Right ventricle myocardium inferior (tissue), 1 donor: ENCODE measurements around the gene GRK2. TPM values are rescaled to one million over a fixed set of nuclear protein-coding genes. Genes with fewer than 3 reads are reported as not detected.

ENCODE experiments used
- ATAC-seq: fragments of 200-7000 bp; cut with Tn5 transposase; one replicate; pipeline ENCODE4 v1.9.1; 2020; ENCODE audit warnings: mild to moderate bottlenecking, moderate library complexity
- DNase-seq: peaks from one replicate; pipeline ENCODE4 v3.0.0; 2021; ENCODE audit errors: missing footprints
- intact Hi-C: fragments of 100-400 bp; cut with DNase I; formaldehyde crosslinking; loops from one replicate; pipeline ENCODE4 v1.11.0; 2022
- total RNA-seq: library from RNA; stranded (reverse); fragmentation: NEBNext Ultra II Directional; extraction: Animal tissue kit (Norgen Biotek cat#: 25700); gene quantifications from one replicate; pipeline ENCODE4 v1.2.1, GENCODE V29; 2021
- donor health status: DM: no; HTN: yes; CAD: no; lungs with severe emphysema.

The GRK2 gene
- total RNA-seq, 1 donor from 2014 or later = 54.1 TPM

- ATAC-seq (peak; percentile 88), DNase-seq (peak; percentile 96)
- intact Hi-C loops = loop anchor here (2.0 kb wide), 1 partner anchor 22 kb away; the partner anchor contains the start of gene GRK2
Measured at GRCh38 chr11:67288452-67289225, 22.4 kb downstream of the GRK2 start.

GRCh38 chr11:67289226-67289650 is 23.0 kb downstream of the GRK2 start, which contains the start of gene ANKRD13D:
Gene ANKRD13D (plus strand): TSS chr11:67289303. CDS start chr11:67289461, 158 bp downstream.
- ATAC-seq (no peak), DNase-seq (peak; percentile 77)
- intact Hi-C loops = loop anchor here (2.0 kb wide), 1 partner anchor 22 kb away; the partner anchor contains the start of gene GRK2

- peak; percentile 81 for DNase-seq
- intact Hi-C loops = loop anchor here (2.0 kb wide), 1 partner anchor 23 kb away; the partner anchor contains the start of gene GRK2
- peak; percentile 0 for ATAC-seq
Measured at GRCh38 chr11:67289651-67290479, 23.6 kb downstream of the GRK2 start.

- intact Hi-C loops = no loop called here
- DNase-seq = peak; percentile 78
- no peak for ATAC-seq
Measured at GRCh38 chr11:67290801-67291200, 24.5 kb downstream of the GRK2 start.

GRCh38 chr11:67291481-67292381 is 25.5 kb downstream of the GRK2 start:
- DNase-seq (peak; percentile 55), ATAC-seq (no peak)
- intact Hi-C loops = no loop called here

GRCh38 chr11:67292671-67293070 is 26.4 kb downstream of the GRK2 start:
- intact Hi-C loops = no loop called here
- no peak for ATAC-seq
- DNase-seq = no peak

- intact Hi-C loops = no loop called here
- DNase-seq (no peak), ATAC-seq (no peak)
Measured at GRCh38 chr11:67293090-67293489, 26.8 kb downstream of the GRK2 start.

- intact Hi-C loops = no loop called here
- no peak for ATAC-seq
- DNase-seq = no peak
Measured at GRCh38 chr11:67295846-67296245, 29.6 kb downstream of the GRK2 start.

- no peak for ATAC-seq
- intact Hi-C loops = no loop called here
- peak; percentile 26 for DNase-seq
Measured at GRCh38 chr11:67298786-67299185, 32.5 kb downstream of the GRK2 start.

- ATAC-seq (no peak), DNase-seq (peak; percentile 40)
- intact Hi-C loops = no loop called here
Measured at GRCh38 chr11:67299471-67300191, 33.4 kb downstream of the GRK2 start.

- DNase-seq = peak; percentile 32
- ATAC-seq = no peak
- intact Hi-C loops = no loop called here
Measured at GRCh38 chr11:67300256-67300755, 34.0 kb downstream of the GRK2 start.

GRCh38 chr11:67300756-67301312 is 34.6 kb downstream of the GRK2 start:
- no peak for ATAC-seq
- peak; percentile 66 for DNase-seq
- intact Hi-C loops = no loop called here

GRCh38 chr11:67301313-67301921 is 35.1 kb downstream of the GRK2 start:
- no peak for ATAC-seq
- intact Hi-C loops = no loop called here

GRCh38 chr11:67301951-67302516 is 35.8 kb downstream of the GRK2 start:
- intact Hi-C loops = no loop called here
- DNase-seq (peak; percentile 83), ATAC-seq (peak; percentile 57)

More at GRCh38 chr11:67301313-67301921, 35.1 kb downstream of the GRK2 start:
- DNase-seq = peak; percentile 50

GRCh38 chr11:67302571-67303131 is 36.4 kb downstream of the GRK2 start:
- ATAC-seq (peak; percentile 34), DNase-seq (peak; percentile 73)
- intact Hi-C loops = no loop called here

GRCh38 chr11:67303132-67303834 is 37.0 kb downstream of the GRK2 start, which contains the start of gene SSH3:
Gene SSH3 (plus strand): TSS chr11:67303530. CDS start chr11:67303626, 96 bp downstream.
- intact Hi-C loops = no loop called here
- peak; percentile 90 for ATAC-seq
- peak; percentile 93 for DNase-seq
